Mesenchymal stem cell (in vitro differentiated cells and primary cell): ENCODE results near the gene CSRP1.

Experiments
- DNase-seq: peaks from one replicate; pipeline ENCODE4 v3.0.0-alpha.2; 2013
- H2AFZ ChIP-seq: one replicate; pipeline ENCODE4 v1.6.1; 2013; ENCODE audit warnings: low read depth, mild to moderate bottlenecking, control low read depth, inconsistent platforms, low read length, moderate library complexity
- H2AK5ac ChIP-seq: 2 replicates; pipeline ENCODE4 v1.6.1; 2013; ENCODE audit warnings: low read length, moderate library complexity, mild to moderate bottlenecking, inconsistent platforms; ENCODE audit not compliant: severe bottlenecking
- H2BK120ac ChIP-seq: one replicate; pipeline ENCODE4 v1.6.1; 2013; ENCODE audit warnings: low read depth, mild to moderate bottlenecking, inconsistent platforms, low read length, moderate library complexity
- H2BK12ac ChIP-seq, 2 experiments: one replicate each; pipeline ENCODE4 v1.6.1; 2013; ENCODE audit warnings: inconsistent platforms in 2 of 2, low read length in 2 of 2, mild to moderate bottlenecking in 2 of 2, moderate library complexity in 2 of 2, control low read depth in 1 of 2
- H2BK15ac ChIP-seq: one replicate; pipeline ENCODE4 v1.6.1; 2013; ENCODE audit warnings: mild to moderate bottlenecking, low read depth, inconsistent platforms; ENCODE audit not compliant: poor library complexity, severe bottlenecking
- H2BK5ac ChIP-seq: 2 replicates; pipeline ENCODE4 v1.6.1; 2013; ENCODE audit warnings: low read depth, mild to moderate bottlenecking, low read length, control low read depth, inconsistent platforms; ENCODE audit not compliant: poor library complexity, severe bottlenecking
- H3K14ac ChIP-seq, 2 experiments: one replicate each; pipeline ENCODE4 v1.6.1; 2013; ENCODE audit warnings: inconsistent platforms in 2 of 2, low read length in 2 of 2, control low read depth in 1 of 2, mild to moderate bottlenecking in 1 of 2, moderate library complexity in 1 of 2
- H3K18ac ChIP-seq, 2 experiments: one replicate each; pipeline ENCODE4 v1.6.1; 2013; ENCODE audit warnings: inconsistent platforms in 2 of 2, low read length in 2 of 2, control low read depth in 1 of 2, low read depth in 1 of 2, mild to moderate bottlenecking in 1 of 2
- H3K23ac ChIP-seq, 2 experiments: one replicate each; pipeline ENCODE4 v1.6.1; 2013; ENCODE audit warnings: inconsistent platforms in 2 of 2, low read length in 2 of 2, mild to moderate bottlenecking in 2 of 2, moderate library complexity in 2 of 2, control low read depth in 1 of 2
- H3K27ac ChIP-seq: 2 replicates; pipeline ENCODE4 v1.5.1; 2013; ENCODE audit warnings: mild to moderate bottlenecking, moderate library complexity, low read length, control low read depth, inconsistent platforms; ENCODE audit not compliant: poor library complexity, severe bottlenecking
- H3K27me3 ChIP-seq, 2 experiments: 2 replicates each; pipeline versions ENCODE4 v1.6.1 to v1.7.0; 2013; ENCODE audit warnings: low read length in 2 of 2, mild to moderate bottlenecking in 2 of 2, moderate library complexity in 2 of 2, control low read depth in 1 of 2, inconsistent platforms in 1 of 2; ENCODE audit not compliant: control insufficient read depth in 1 of 2, insufficient read depth in 1 of 2
- H3K36me3 ChIP-seq, 2 experiments: 2 replicates each; pipeline versions ENCODE4 v1.6.1 to v1.7.0; 2013; ENCODE audit warnings: low read length in 2 of 2, control low read depth in 1 of 2, inconsistent platforms in 1 of 2, low read depth in 1 of 2, mild to moderate bottlenecking in 1 of 2; ENCODE audit not compliant: insufficient read depth in 2 of 2, control insufficient read depth in 1 of 2
- H3K4ac ChIP-seq, 2 experiments: one replicate each; pipeline ENCODE4 v1.6.1; 2013; ENCODE audit warnings: inconsistent platforms in 2 of 2, low read length in 2 of 2, mild to moderate bottlenecking in 2 of 2, moderate library complexity in 2 of 2, control low read depth in 1 of 2, low read depth in 1 of 2
- H3K4me1 ChIP-seq: 2 replicates; pipeline ENCODE4 v1.6.1; 2013; ENCODE audit warnings: low read depth, low read length, control low read depth; ENCODE audit not compliant: control insufficient read depth, insufficient read depth
- H3K4me2 ChIP-seq: 2 replicates; pipeline ENCODE4 v1.6.1; 2013; ENCODE audit warnings: low read length, mild to moderate bottlenecking, inconsistent platforms; ENCODE audit not compliant: poor library complexity, severe bottlenecking
- H3K4me3 ChIP-seq, 2 experiments: 2 replicates each; pipeline versions ENCODE4 v1.5.1 to v1.7.0; 2013; ENCODE audit warnings: low read length in 2 of 2, mild to moderate bottlenecking in 2 of 2, control low read depth in 1 of 2, low read depth in 1 of 2; ENCODE audit not compliant: insufficient read depth in 1 of 2
- H3K79me1 ChIP-seq: replicated peaks from 2 replicates; pipeline ENCODE4 v1.6.1; 2013; ENCODE audit warnings: mild to moderate bottlenecking, control low read depth, low read length, inconsistent platforms; ENCODE audit not compliant: poor library complexity, severe bottlenecking
- H3K9ac ChIP-seq: 2 replicates; pipeline ENCODE4 v1.7.0; 2013; ENCODE audit warnings: mild to moderate bottlenecking, low read length, moderate library complexity
- H3K9me3 ChIP-seq: 2 replicates; pipeline ENCODE4 v1.7.0; 2013; ENCODE audit warnings: mild to moderate bottlenecking, low read length; ENCODE audit not compliant: control insufficient read depth
- H4K8ac ChIP-seq: one replicate; pipeline ENCODE4 v1.6.1; 2013; ENCODE audit warnings: inconsistent platforms, mild to moderate bottlenecking, low read length, moderate library complexity
- H4K91ac ChIP-seq: one replicate; pipeline ENCODE4 v1.6.1; 2013; ENCODE audit warnings: mild to moderate bottlenecking, low read length, inconsistent platforms
- WGBS: methylation state at CpG from one replicate; pipeline ENCODE4 v1.1.7; 2013; ENCODE audit warnings: mixed read lengths; 5-methylcytosine and 5-hydroxymethylcytosine counted together

The CSRP1 gene

DNA sequence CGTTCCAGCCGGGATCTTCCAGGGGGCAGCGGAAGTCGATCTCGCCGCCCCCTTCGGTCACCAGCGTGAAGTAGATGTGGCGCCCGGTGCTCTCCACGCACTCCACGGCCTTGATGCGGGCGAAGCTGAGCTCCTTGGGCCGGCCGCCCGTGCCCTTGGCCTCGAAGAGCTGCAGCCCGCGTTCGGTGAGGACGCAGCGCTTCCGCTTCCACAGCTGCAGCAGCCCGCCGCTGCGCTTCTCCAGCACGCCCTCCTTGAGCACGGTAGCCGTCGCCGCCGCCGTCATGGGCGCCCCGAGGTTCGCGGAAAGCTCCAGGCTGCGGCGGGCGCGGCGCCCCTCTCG, 38.5 kb downstream of the CSRP1 start:
- WGBS: under 1% methylated on average over 36 of the region's 44 CpGs
- peaks cover 2% of the 10 kb centered on the region for H3K79me1 ChIP-seq

GRCh38 chr1:201466492-201466891, 40.4 kb downstream of the CSRP1 start:
- peak overlapping the region in 1 of 2 experiments; percentile 93 for H3K14ac ChIP-seq
- WGBS: 86% methylated on average over 3 of the region's 3 CpGs
- peak overlapping the region; percentile 2 for H2BK120ac ChIP-seq
- H3K79me1 ChIP-seq: peaks cover 2% of the 10 kb centered on the region
- peak overlapping the region; percentile 97 for H3K9ac ChIP-seq
- H3K23ac ChIP-seq: no peak overlapping the region
- H3K27me3 ChIP-seq: no peaks in the 10 kb centered on the region
- no peak overlapping the region for H2AK5ac ChIP-seq
- peak overlapping the region; percentile 28 for H4K8ac ChIP-seq
- peak overlapping the region; percentile 77 for H3K4me2 ChIP-seq
- H3K4ac ChIP-seq: peak overlapping the region in 1 of 2 experiments; percentile 26
- peak overlapping the region; percentile 3 for H3K27ac ChIP-seq
- peak; percentile 39 for DNase-seq
- H3K18ac ChIP-seq: peak overlapping the region; percentile 52 to 65
- H3K4me3 ChIP-seq: peak overlapping the region; percentile 60 to 99
- no peak overlapping the region for H2BK5ac ChIP-seq
- no peak overlapping the region for H4K91ac ChIP-seq
- H2BK12ac ChIP-seq: peak overlapping the region in 1 of 2 experiments; percentile 49
- H3K4me1 ChIP-seq: peaks cover 40% of the 10 kb centered on the region
- peaks cover 30 to 32% of the 10 kb centered on the region in 2 experiments for H3K36me3 ChIP-seq
- no peak overlapping the region for H2AFZ ChIP-seq
- H2BK15ac ChIP-seq: peak overlapping the region; percentile 12
- H3K9me3 ChIP-seq: no peaks in the 10 kb centered on the region

More for the DNA sequence above, 38.5 kb downstream of the CSRP1 start:
- Histone ChIP-seq H4K8ac (peak overlapping the region; percentile 92), H3K4me3 (peak overlapping the region; percentile 94 to 99), H3K4me1 (peaks cover 25% of the 10 kb centered on the region), H3K4ac (peak overlapping the region; percentile 99 to 100), H2AK5ac (peak overlapping the region; percentile 60), H3K9me3 (no peaks in the 10 kb centered on the region), H3K14ac (peak overlapping the region; percentile 58 to 88), H2BK5ac (peak overlapping the region; percentile 85), H3K27me3 (no peaks in the 10 kb centered on the region), H2BK15ac (peak overlapping the region; percentile 97), H3K18ac (peak overlapping the region; percentile 97 to 99), H3K36me3 (peaks cover 26 to 27% of the 10 kb centered on the region in 2 experiments), H3K27ac (peak overlapping the region; percentile 90), H3K9ac (peak overlapping the region; percentile 97), H2BK120ac (peak overlapping the region; percentile 96), H2AFZ (peak overlapping the region; percentile 36), H3K4me2 (peak overlapping the region; percentile 60), H3K23ac (peak overlapping the region; percentile 73 to 90), H2BK12ac (peak overlapping the region; percentile 20 to 50), H4K91ac (peak overlapping the region; percentile 99)
- DNase-seq: peak; percentile 55

DNA sequence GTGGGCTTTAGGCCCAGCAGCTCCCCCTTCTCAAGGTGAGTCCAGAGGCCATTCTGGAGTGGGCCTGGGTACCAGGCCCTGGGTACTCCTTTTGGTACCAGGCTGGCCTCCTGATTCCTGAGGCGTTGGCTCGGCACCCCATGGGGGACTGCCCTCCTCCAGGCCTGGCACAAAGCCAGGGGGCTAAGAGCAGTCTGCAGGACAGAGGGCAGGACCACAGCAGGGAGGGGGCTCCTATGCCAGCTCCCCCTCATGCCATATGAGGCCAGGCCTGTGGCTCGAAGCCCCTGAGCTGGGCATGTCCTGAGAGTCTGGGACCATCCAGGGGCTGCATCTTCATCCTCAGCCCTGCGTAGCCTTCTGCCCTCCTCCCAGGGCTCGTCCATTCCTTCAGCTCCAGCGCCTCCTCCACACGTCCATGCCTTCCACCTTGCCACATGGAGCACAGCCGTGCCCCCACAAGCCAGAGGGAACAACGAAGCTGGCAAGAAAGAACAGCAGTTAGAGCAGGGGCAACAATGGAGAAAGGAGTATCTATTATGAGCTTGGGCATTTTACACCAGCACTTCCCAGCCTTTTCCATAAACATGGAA, 41.1 kb downstream of the CSRP1 start:
- Histone ChIP-seq H3K14ac (peak overlapping the region in 1 of 2 experiments; percentile 8), H2BK15ac (no peak overlapping the region), H2BK5ac (no peak overlapping the region), H3K4ac (no peak overlapping the region), H4K8ac (no peak overlapping the region), H3K79me1 (peaks cover 2% of the 10 kb centered on the region), H2BK120ac (no peak overlapping the region), H2AK5ac (no peak overlapping the region), H3K9me3 (no peaks in the 10 kb centered on the region), H3K4me1 (peaks cover 45% of the 10 kb centered on the region), H3K4me3 (peak overlapping the region in 1 of 2 experiments; percentile 99), H3K23ac (no peak overlapping the region), H3K4me2 (peak overlapping the region; percentile 77), H3K27me3 (no peaks in the 10 kb centered on the region), H2AFZ (no peak overlapping the region), H2BK12ac (peak overlapping the region in 1 of 2 experiments; percentile 51), H3K18ac (no peak overlapping the region), H4K91ac (no peak overlapping the region), H3K9ac (peak overlapping the region; percentile 97), H3K36me3 (peaks cover 30 to 32% of the 10 kb centered on the region in 2 experiments), H3K27ac (no peak overlapping the region)
- no peak for DNase-seq
- WGBS: 96% methylated on average over 7 of the region's 9 CpGs

DNA sequence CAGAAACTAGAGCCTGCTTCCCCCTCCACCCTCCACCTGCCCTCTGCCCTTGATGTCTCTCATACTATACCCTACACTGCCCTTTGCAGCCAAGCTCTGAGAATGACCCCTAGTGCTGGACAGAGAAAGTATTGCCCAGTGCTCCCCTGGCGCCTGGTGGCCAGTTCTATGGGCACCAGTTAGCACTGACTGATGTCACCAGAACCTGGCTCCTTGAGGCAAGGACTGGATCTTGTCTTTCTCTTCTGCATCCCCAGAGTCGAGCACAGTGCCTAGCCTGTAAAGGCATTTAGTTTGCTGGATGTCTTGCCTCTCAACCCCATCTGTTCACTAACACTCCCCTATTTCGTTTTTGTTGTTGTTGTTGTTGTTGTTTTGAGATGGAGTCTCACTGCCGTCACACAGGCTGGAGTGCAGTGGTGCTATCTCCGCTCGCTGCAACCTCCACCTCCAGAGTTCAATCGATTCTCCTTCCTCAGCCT, 43.8 kb downstream of the CSRP1 start:
- H3K4me3 ChIP-seq: peak overlapping the region in 1 of 2 experiments; percentile 1
- H3K9ac ChIP-seq: peak overlapping the region; percentile 80
- no peaks in the 10 kb centered on the region for H3K79me1 ChIP-seq
- H3K4me1 ChIP-seq: peaks cover 53% of the 10 kb centered on the region
- H3K27ac ChIP-seq: peak overlapping the region; percentile 45
- peak; percentile 63 for DNase-seq
- H3K9me3 ChIP-seq: no peaks in the 10 kb centered on the region
- no peak overlapping the region for H4K91ac ChIP-seq
- H2AK5ac ChIP-seq: peak overlapping the region; percentile 16
- no peak overlapping the region for H3K4me2 ChIP-seq
- H3K27me3 ChIP-seq: no peaks in the 10 kb centered on the region
- H3K14ac ChIP-seq: peak overlapping the region in 1 of 2 experiments; percentile 28
- peak overlapping the region; percentile 8 to 78 for H3K18ac ChIP-seq
- peak overlapping the region in 1 of 2 experiments; percentile 57 for H2BK12ac ChIP-seq
- peaks cover 30 to 32% of the 10 kb centered on the region in 2 experiments for H3K36me3 ChIP-seq
- H3K23ac ChIP-seq: peak overlapping the region in 1 of 2 experiments; percentile 27
- no peak overlapping the region for H4K8ac ChIP-seq
- WGBS: 90% methylated on average over 6 of the region's 7 CpGs
- peak overlapping the region; percentile 44 for H2BK15ac ChIP-seq
- H3K4ac ChIP-seq: peak overlapping the region in 1 of 2 experiments; percentile 49
- no peak overlapping the region for H2BK5ac ChIP-seq
- H2AFZ ChIP-seq: no peak overlapping the region
- H2BK120ac ChIP-seq: peak overlapping the region; percentile 11
